HuH-7 (cell line): ENCODE data around the gene SERPINA10.
"Not testable (repeated sequence)": the region's sequence is repeated elsewhere in the genome, so short reads cannot be mapped to it uniquely, and the experiment has no call there.

Source experiments
- DNase-seq: peaks from one replicate; pipeline ENCODE4 v3.0.0; 2011; ENCODE audit warnings: low spot score

The SERPINA10 gene

DNA sequence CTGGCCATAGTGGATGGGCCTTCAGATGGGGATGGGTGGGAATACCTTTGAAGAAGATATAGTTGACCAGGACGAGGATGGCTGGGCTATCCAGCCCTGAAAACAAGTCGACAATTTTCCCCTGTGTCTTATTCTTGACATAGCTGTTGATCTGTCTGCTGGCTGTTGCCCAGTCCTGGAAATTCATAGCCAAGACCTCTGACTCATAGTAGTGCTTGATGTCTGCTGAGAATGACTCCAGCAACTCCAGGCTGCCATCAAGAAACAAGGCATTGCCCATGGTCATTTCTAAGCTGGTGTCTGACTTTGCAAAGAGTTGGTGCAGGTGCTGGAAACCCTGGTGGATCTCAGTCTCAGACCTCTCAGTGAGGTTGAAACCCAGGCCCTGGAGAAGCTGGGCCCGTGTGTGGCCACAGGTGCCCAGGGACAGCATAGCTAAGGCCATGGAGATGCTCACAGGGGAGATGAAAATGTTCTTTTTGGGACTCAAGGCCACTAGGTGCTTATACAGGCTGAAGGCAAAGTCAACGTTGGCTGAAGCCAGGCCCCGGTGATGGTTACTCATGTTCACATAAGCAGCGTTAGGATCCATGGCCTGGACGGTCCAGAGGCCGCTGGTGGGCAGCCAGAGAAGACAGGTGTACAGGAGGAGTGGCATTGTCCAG is 21.1 kb upstream of the SERPINA10 start:
- DNase-seq: no peak

DNA sequence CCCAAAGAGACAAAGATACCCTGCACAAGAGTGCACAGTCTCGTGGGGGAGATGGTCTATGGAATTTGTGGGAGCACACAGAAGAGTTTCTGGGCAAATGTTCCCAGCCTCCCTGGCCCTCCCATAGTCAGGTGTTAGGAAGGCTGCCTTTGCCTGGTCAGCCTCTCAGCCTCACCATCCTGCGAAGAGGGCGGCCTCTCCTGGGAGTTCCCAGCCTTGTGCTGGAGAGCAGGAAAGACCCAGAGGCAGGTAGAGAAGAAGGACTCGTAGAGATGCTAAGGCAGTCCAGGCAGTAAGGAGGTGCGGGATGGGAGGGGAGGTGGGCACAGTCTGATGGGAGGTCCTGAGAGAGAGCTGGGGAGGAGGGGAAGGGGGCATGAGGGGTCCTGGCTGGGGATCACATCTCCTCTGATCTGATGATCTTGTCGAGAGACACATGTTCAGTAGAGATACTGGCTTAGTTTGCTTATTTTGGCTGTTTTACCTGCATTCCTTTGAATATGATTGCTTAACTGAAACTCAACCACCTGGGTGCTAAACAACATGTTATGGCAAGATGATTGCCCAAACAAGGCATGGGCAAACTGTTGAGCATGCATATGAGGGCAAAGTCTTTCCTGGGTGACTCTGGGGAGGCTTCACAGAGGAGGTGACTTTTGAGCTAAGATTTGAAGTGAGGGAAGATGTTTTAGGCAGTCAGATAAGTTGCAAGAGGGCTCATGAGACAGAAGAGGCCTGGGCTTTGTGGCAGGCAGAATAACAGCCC is 19.6 kb upstream of the SERPINA10 start:
- DNase-seq: no peak

DNA sequence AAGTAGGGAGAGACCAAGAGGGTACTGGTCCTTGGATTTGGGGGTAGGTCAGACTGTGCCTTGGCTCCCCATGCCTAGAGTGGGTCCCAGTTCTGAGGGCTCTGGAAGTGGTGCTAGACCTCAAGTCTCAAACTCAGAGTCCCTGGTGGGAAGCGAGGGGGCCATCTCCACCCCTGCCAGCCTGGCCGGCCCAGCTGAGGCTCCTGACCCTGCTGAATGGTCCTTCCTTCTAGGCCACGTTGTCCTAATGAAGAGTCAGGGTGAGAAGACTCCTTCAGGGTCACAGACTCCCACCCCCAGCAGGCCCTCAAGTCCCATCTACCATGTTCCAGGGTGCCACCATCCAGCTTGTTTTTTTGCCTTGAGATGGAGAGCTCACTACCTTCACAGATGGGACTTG is 17.2 kb upstream of the SERPINA10 start:
- DNase-seq: no peak

DNA sequence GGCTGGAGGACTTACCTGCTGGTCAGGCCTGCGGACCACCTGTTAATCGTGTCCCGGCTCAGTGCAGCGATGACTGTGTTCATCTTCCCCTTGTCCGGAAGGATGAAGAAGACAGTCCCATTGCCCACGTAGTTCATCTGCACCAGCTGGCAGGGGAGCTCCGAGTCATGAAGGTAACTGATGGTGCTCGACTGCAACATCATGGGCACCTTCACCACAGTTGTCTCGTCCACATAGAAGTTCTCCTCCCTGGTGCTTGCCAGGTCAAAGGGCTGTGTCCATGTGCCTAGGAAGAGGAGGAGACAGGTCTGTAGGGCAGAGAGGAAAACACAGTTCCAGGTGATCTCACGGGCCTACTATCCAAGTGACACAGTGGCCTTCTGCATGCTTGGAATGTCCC is 16.7 kb upstream of the SERPINA10 start:
- no peak for DNase-seq

DNA sequence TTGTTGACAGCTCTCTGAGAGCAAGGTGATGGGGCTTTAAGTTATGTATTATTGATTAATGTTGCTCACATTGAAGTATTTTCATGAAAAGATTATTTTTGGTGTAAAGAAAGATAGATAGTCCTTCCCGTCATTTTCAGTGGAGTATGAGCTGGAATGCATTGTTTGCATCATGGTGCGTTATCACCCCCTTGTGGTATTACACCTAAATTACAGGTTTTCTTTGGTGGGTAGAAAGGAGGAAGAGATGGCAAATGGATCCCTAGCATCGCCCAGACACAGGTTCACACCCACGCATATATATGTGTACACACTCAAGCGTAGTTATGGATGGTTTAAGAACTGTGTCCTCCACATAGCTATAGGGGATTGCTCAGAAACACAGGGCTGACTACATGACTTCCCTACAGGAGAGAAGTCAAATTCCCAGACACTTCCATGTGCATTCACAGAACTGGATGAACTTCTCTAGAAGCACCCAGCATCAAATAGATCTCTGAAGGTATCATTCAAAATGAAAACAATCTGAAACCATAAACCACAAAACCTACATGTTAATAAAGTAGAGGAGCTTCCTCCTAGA is 14.4 kb upstream of the SERPINA10 start:
- no peak for DNase-seq

GRCh38 chr14:94306047-94306978 is 13.2 kb upstream of the SERPINA10 start:
- DNase-seq: no peak

- no peak for DNase-seq
These were observed 12.6 kb upstream of the SERPINA10 start for GRCh38 chr14:94305620-94306019.

GRCh38 chr14:94304243-94304642 is 11.2 kb upstream of the SERPINA10 start:
- no peak for DNase-seq

- DNase-seq: no peak
These were observed 10.0 kb upstream of the SERPINA10 start for GRCh38 chr14:94303111-94303510.

- no peak for DNase-seq
These were observed 5.1 kb upstream of the SERPINA10 start for GRCh38 chr14:94298130-94298529.

DNA sequence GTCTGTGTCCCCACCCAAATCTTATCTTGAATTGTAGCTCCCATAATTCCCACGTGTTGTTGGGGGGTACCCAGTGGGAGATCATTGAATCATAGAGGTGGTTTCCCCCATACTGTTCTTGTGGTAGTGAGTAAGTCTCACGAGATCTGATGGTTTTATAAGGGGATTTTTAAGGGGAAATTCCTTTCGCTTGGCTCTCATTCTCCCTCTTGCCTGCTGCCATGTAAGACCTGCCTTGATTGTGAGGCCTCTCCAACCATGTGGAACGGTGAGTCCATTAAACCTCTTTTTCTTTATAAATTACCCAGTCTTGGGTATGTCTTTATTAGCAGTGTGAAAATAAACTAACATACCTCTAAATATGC is 3.1 kb upstream of the SERPINA10 start:
- not testable (repeated sequence) for DNase-seq

- no peak for DNase-seq
These were observed 2.5 kb upstream of the SERPINA10 start for GRCh38 chr14:94295360-94296180.

DNA sequence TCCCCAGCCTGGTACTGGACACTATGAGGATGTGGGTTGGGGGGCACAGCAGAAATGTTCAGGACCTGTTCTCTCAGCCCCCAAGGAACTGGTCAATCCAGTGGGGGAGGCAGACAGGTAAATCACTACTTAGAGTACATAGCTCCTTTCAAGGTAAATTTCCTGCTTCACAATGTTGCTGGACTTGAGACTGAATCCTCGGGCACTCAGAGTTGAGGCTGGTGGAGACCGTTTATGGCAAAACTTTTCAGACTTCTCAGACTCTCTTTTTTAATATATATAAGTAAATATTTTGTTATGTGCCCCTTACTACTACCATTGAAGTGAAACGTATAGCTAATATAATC is 483 bp upstream of the SERPINA10 start:
- DNase-seq: no peak

DNA sequence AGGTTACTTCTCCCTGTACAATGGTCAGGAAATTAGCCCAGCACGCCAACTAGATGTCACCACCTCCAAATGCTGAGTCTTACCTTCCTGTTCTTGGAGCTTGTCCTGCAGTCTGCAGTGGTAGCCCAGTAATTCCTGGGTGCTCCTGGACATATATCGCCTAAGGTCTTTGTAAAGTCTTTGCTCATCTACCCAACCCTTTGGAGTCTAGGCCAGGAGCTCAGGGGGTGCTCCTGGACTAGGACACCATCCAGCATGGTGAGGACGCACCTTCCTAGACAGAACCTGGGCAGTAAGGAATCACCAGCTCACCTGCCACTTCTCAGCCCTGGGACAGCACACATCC is 569 bp downstream of the SERPINA10 start:
- no peak for DNase-seq

DNA sequence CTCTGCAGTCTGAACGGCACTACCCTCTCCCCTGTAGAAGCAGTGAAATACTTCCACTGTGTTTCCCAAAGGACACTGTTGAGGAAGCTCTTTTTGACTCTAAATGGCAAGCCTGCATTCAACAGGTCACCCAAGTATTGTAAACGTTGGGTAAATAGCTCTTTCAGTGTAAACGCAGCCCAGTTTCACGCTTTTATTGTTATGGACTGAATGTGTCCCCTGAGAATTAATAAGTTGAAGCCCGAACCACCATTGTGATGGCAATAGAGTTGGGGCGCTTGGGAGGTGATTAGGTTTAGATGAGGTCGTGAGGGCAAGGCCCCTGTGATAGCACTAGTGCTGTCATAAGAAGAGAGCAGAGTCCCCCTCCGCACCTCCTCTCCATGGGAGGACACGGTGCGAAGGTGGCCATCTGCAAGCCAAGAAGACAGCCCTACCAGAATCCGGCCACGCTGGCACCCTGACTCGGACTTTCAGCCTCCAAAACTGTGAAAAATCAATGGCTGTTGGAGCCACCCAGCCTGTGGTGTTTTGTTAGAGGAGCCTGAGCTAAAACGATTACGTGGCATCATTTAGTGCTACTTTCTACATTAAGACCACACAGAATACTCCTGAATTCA is 1.1 kb downstream of the SERPINA10 start:
- no peak for DNase-seq

- DNase-seq: no peak
These were observed 1.7 kb downstream of the SERPINA10 start for GRCh38 chr14:94291159-94291905.

- no peak for DNase-seq
These were observed 2.9 kb downstream of the SERPINA10 start for GRCh38 chr14:94290197-94290596.

- DNase-seq: no peak
These were observed 4.2 kb downstream of the SERPINA10 start for GRCh38 chr14:94288610-94289465.

DNA sequence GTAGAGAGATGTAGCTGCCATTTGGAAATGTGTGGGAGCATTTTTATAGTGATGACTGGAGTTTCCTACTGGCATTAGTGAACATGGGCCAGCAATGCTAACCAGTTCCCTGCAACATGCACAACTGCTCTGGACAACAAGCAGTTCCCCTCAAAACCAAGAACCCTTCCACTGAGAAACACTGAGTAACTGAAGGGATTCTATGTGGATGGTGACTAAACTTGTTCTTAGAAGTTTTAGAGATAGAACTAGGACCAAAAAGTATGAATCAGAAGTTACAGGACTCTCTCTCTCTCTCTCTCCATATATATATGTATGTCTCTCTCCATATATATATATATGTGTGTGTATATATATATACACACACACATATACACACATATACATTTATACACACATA is 7.9 kb downstream of the SERPINA10 start:
- no peak for DNase-seq

GRCh38 chr14:94284221-94284620 is 8.8 kb downstream of the SERPINA10 start:
- DNase-seq: no peak
